K562 (cell line): ENCODE results near the gene AQP9. TPM values are rescaled to one million over a fixed set of nuclear protein-coding genes. Genes with fewer than 3 reads are reported as not detected.

Experiments
- ATAC-seq: fragments of 200-7000 bp; cut with Tn5 transposase; 3 replicates; pipeline ENCODE4 v1.9.1; 2020; ENCODE audit warnings: moderate library complexity
- BruUV-seq: library from RNA; stranded (reverse); fragments of 400-500 nt; replicated peaks from 2 replicates; lab custom pipeline; 2021; lab: Mats Ljungman, UMichigan
- CTCF ChIA-PET: fragments of 300-600 bp; formaldehyde crosslinking; extraction: SDS; loops from one replicate; lab custom pipeline; 2021; ENCODE audit warnings: low intra/inter-chr PET ratio; lab: Yijun Ruan, JAX
- POLR2A ChIA-PET: fragments of 300-600, 350-650 bp; sonication (Branson Sonifier 250); formaldehyde crosslinking; extraction: SDS; loops from one replicate; lab custom pipeline; 2021; ENCODE audit warnings: antibody characterized with exemption, inconsistent platforms; lab: Yijun Ruan, JAX
- DNase-seq, 4 experiments: peaks; one replicate each; pipeline versions ENCODE4 v3.0.0 to v3.0.0-alpha.2; 2011 to 2018; ENCODE audit warnings: low spot score in 3 of 4, mixed read lengths in 3 of 4; ENCODE audit errors: extremely low read depth in 1 of 4
- FAIRE-seq: peaks from 2 replicates; lab custom pipeline; 2011; peaks lifted over from hg19 to GRCh38; lab: Jason Lieb, UNC
- H2AFZ ChIP-seq: 2 replicates; pipeline ENCODE4 v1.6.0; 2011; ENCODE audit warnings: low read depth, low read length, control low read depth, inconsistent platforms
- H3K27ac ChIP-seq: fragments of 200-600 bp; 3 replicates; pipeline ENCODE4 v1.8.0; 2011; ENCODE audit warnings: low read depth, mild to moderate bottlenecking, control low read depth, inconsistent platforms, low read length, moderate library complexity, mixed read lengths; ENCODE audit errors: extremely low read depth
- H3K27me3 ChIP-seq, 2 experiments: fragments of 300-600 bp in 1 of 2; 2 replicates in 1 of 2; 3 replicates in 1 of 2; pipeline versions ENCODE4 v1.6.0 to v1.8.0; 2011; ENCODE audit warnings: inconsistent platforms in 2 of 2, low read length in 2 of 2, mild to moderate bottlenecking in 1 of 2, mixed read lengths in 1 of 2, moderate library complexity in 1 of 2; ENCODE audit not compliant: control insufficient read depth in 2 of 2, insufficient read depth in 2 of 2
- H3K36me3 ChIP-seq: fragments of 300-600 bp; 3 replicates; pipeline ENCODE4 v1.8.0; 2011; ENCODE audit warnings: mild to moderate bottlenecking, low read length, inconsistent platforms; ENCODE audit not compliant: control insufficient read depth, insufficient read depth
- H3K4me1 ChIP-seq, 2 experiments: fragments of 200-600 bp in 1 of 2; replicated peaks in 1 of 2; 2 replicates in 1 of 2; 3 replicates in 1 of 2; pipeline versions ENCODE4 v1.5.1 to v1.8.0; 2011; ENCODE audit warnings: inconsistent platforms in 2 of 2, low read length in 2 of 2, mild to moderate bottlenecking in 1 of 2, mixed read lengths in 1 of 2, moderate library complexity in 1 of 2; ENCODE audit not compliant: control insufficient read depth in 2 of 2, insufficient read depth in 2 of 2
- H3K4me2 ChIP-seq: 2 replicates; pipeline ENCODE4 v1.6.1; 2011; ENCODE audit warnings: low read length, control low read depth, inconsistent platforms, mixed read lengths; ENCODE audit not compliant: insufficient read depth
- H3K4me3 ChIP-seq: fragments of 200-600 bp; sonication (generic), shearing (Covaris generic); 2 replicates; pipeline ENCODE4 v1.5.1; 2016; ENCODE audit warnings: control low read depth, inconsistent platforms
- H3K79me2 ChIP-seq: fragments of 200-600 bp; 3 replicates; pipeline ENCODE4 v1.8.0; 2011; ENCODE audit warnings: low read length, inconsistent platforms; ENCODE audit not compliant: control insufficient read depth, insufficient read depth
- H3K9ac ChIP-seq, 2 experiments: 2 replicates each; pipeline versions ENCODE4 v1.6.0 to v1.6.1; 2011; ENCODE audit warnings: low read depth in 2 of 2, low read length in 2 of 2, control low read depth in 1 of 2, inconsistent platforms in 1 of 2, mild to moderate bottlenecking in 1 of 2, mixed read lengths in 1 of 2; ENCODE audit not compliant: insufficient read depth in 1 of 2
- H3K9me1 ChIP-seq: one replicate; pipeline ENCODE4 v1.6.0; 2011; ENCODE audit warnings: inconsistent platforms, mild to moderate bottlenecking, low read length, moderate library complexity; ENCODE audit not compliant: control insufficient read depth, insufficient read depth
- H3K9me3 ChIP-seq: replicated peaks from 2 replicates; pipeline ENCODE4 v1.5.1; 2011; ENCODE audit warnings: low read depth, low read length, inconsistent platforms; ENCODE audit not compliant: control insufficient read depth, insufficient read depth
- H4K20me1 ChIP-seq: replicated peaks from 2 replicates; pipeline ENCODE4 v1.6.1; 2011; ENCODE audit warnings: low read length, inconsistent platforms, mixed read lengths; ENCODE audit not compliant: control insufficient read depth, insufficient read depth
- CC2D1A ChIP-seq: fragments of 450-650 bp; IDR thresholded peaks from 2 replicates; pipeline ENCODE4 v1.6.1; 2017; ENCODE audit warnings: mild to moderate bottlenecking
- CHAMP1 ChIP-seq: fragments of 450-650 bp; IDR thresholded peaks from 2 replicates; pipeline ENCODE4 v1.6.1; 2016; ENCODE audit warnings: mild to moderate bottlenecking
- DDX20 ChIP-seq: fragments of 450-650 bp; IDR thresholded peaks from 2 replicates; pipeline ENCODE4 v1.6.1; 2016; ENCODE audit warnings: missing genetic modification characterization, low read depth, mild to moderate bottlenecking, missing compliant biosample characterization, moderate library complexity
- FOXM1 ChIP-seq, 2 experiments: fragments of 450-650 bp in 1 of 2; sonication (generic) in 1 of 2; formaldehyde crosslinking in 1 of 2; IDR thresholded peaks; 2 replicates each; pipeline versions ENCODE4 v1.6.1 to v1.9.0; 2017 to 2022; ENCODE audit warnings: low read depth in 2 of 2, mild to moderate bottlenecking in 2 of 2, missing genetic modification reagents in 1 of 2, moderate library complexity in 1 of 2
- FUS ChIP-seq: fragments of 200-400 bp; formaldehyde crosslinking; optimal IDR thresholded peaks from 2 replicates; pipeline ENCODE3; 2017; ENCODE audit warnings: low read depth, low read length
- HNRNPK ChIP-seq: fragments of 200-400 bp; formaldehyde crosslinking; IDR thresholded peaks from one replicate; pipeline ENCODE4 v1.6.1; 2018; ENCODE audit warnings: mild to moderate bottlenecking, low read depth, low read length; ENCODE audit not compliant: poor library complexity, severe bottlenecking
- RBM25 ChIP-seq: fragments of 200-400 bp; formaldehyde crosslinking; IDR thresholded peaks from 2 replicates; pipeline ENCODE4 v1.6.1; 2018; ENCODE audit warnings: low read length, low read depth, moderate library complexity; ENCODE audit not compliant: severe bottlenecking
- TEAD1 ChIP-seq, 2 experiments: fragments of 450-650 bp in 1 of 2; sonication (generic) in 1 of 2; formaldehyde crosslinking; IDR thresholded peaks; 2 replicates each; pipeline versions ENCODE4 v1.4.0 to v1.8.0; 2020 to 2022; ENCODE audit warnings: mild to moderate bottlenecking in 2 of 2, missing genetic modification reagents in 1 of 2
- TRIM28 ChIP-seq: fragments of 450-650 bp; IDR thresholded peaks from 2 replicates; pipeline ENCODE4 v1.6.1; 2017
- ZBTB33 ChIP-seq: sonication (generic); formaldehyde crosslinking; IDR thresholded peaks from 2 replicates; pipeline ENCODE4 v1.8.1; 2023; ENCODE audit warnings: mild to moderate bottlenecking, missing genetic modification reagents
- ZFP36 ChIP-seq: fragments of 150-350 bp; IDR thresholded peaks from 2 replicates; pipeline ENCODE4 v1.6.1; 2018; ENCODE audit warnings: low read length, low read depth; ENCODE audit not compliant: partially characterized antibody
- ZNF253 ChIP-seq: fragments of 250-450 bp; sonication (Bioruptor Pico); conservative IDR thresholded peaks from 2 replicates; pipeline ENCODE4 v1.6.1; 2021; ENCODE audit warnings: mild to moderate bottlenecking
- WGBS: fragments of 100-300 bp; shearing (Covaris generic); methylation state at CpG from one replicate; pipeline ENCODE4 v1.1.6; 2016; ENCODE audit warnings: low coverage, mixed read lengths; ENCODE audit not compliant: insufficient coverage; ENCODE audit errors: missing lambda C conversion rate; 5-methylcytosine and 5-hydroxymethylcytosine counted together
- in situ Hi-C: fragments of 300-500 bp; cut with MboI; formaldehyde crosslinking; loops from 4 replicates; pipeline ENCODE4 v1.15.0; 2018; ENCODE audit warnings: inconsistent platforms, mixed read lengths
- intact Hi-C: fragments of 100-400 bp; cut with micrococcal nuclease; formaldehyde crosslinking; loops from 2 replicates; pipeline ENCODE4 v1.14.2; 2022
- polyA plus RNA-seq, 8 experiments: library from polyadenylated mRNA; depleted of rRNA in 4 of 8; stranded (reverse) in 5 of 8; unstranded in 3 of 8; fragments of >200 nt; fragmentation: Nextera tagmentation in 2 of 8; fragmentation: Illumina TruSeq in 1 of 8; extraction: Ambion mirVana in 2 of 8; extraction: Trizol in 1 of 8; gene quantifications; 2 replicates each; pipeline versions ENCODE4 v1.2.1 to v1.2.3, GENCODE V29; 2011 to 2014; ENCODE audit warnings: inconsistent platforms in 1 of 8, missing spikeins in 1 of 8
- total RNA-seq, 7 experiments: library from RNA; depleted of rRNA in 6 of 7; stranded (reverse); fragments of >200 nt in 6 of 7; fragmentation: Illumina TruSeq in 2 of 7; extraction: Trizol in 2 of 7; gene quantifications; 2 replicates each; pipeline versions ENCODE4 v1.2.1 to v1.2.3, GENCODE V29; 2011 to 2021; ENCODE audit warnings: low replicate concordance in 1 of 7

AQP9 gene
- total and polyA plus RNA-seq, 9 of the 15 experiments (the other 6 are each of a cell fraction or from before 2014, with no cell fraction given), result 0.04 to 0.33 (median 0.07) TPM; not detected in 4

- no peak overlapping the region for H3K4me2 ChIP-seq
- BruUV-seq, result no TSS peak
- ATAC-seq, result no peak
- TF ChIP-seq ZFP36 (peak; percentile 56), TEAD1 (CRISPR knock-in tag; IDR thresholded peaks at IDR 0.05) (no peak), RBM25 (peak; percentile 82), TRIM28 (peak; percentile 41; the same call in 1 of the 2 replicates), ZBTB33 (CRISPR knock-in tag) (peak; percentile 98), DDX20 (no peak), FUS (no peak), HNRNPK (no peak), CHAMP1 (peak; percentile 93), FOXM1 (IDR thresholded peaks at IDR 0.05; ENCODE audit: low read depth) (0 out of 2 replicates have a peak, but pooled peaks have one; percentile 34), FOXM1 (CRISPR knock-in tag; IDR thresholded peaks at IDR 0.05; ENCODE audit: low read depth) (no peak), ZNF253 (CRISPR knock-in tag) (no peak), CC2D1A (peak; percentile 91)
These were observed 41.6 kb upstream of the AQP9 start for GRCh38 chr15:58096529-58097084.

More at GRCh38 chr15:58096529-58097084, 41.6 kb upstream of the AQP9 start:
- Histone ChIP-seq H3K9me3 (peaks cover 2% of the 10 kb centered on the region; the same call in 1 of the 2 replicates), H3K27ac (no peak overlapping the region), H3K4me1 (no peaks in the 10 kb centered on the region), H2AFZ (no peak overlapping the region), H3K9me1 (no peaks in the 10 kb centered on the region), H3K36me3 (no peaks in the 10 kb centered on the region), H3K79me2 (no peaks in the 10 kb centered on the region), H3K4me3 (no peak overlapping the region), H4K20me1 (no peaks in the 10 kb centered on the region), H3K9ac (no peak overlapping the region), H3K27me3 (no peaks in the 10 kb centered on the region)
- FAIRE-seq (no peak), DNase-seq (no peak)
- intact Hi-C loops (no loop called here), in situ Hi-C loops (no loop called here)
- CTCF ChIA-PET, result no interaction called here
- WGBS, result 67% methylated on average over 6 of the region's 6 CpGs
- POLR2A ChIA-PET, result no interaction called here
